Hindlimb muscle (tissue), 1 donor: Measurements from ENCODE around the gene MTA1. TPM values are rescaled to one million over a fixed set of nuclear protein-coding genes. Genes with fewer than 3 reads are reported as not detected.

Experiments
- DNase-seq: peaks from one replicate; pipeline ENCODE4 v3.0.0-alpha.2; 2013
- polyA plus RNA-seq: library from polyadenylated mRNA; unstranded; fragments of 120-200 nt; gene quantifications from one replicate; pipeline ENCODE4 v1.2.1, GENCODE V29; 2013; ENCODE audit not compliant: insufficient read length

The MTA1 gene
- polyA plus RNA-seq, 1 donor: 90.4 TPM

- DNase-seq: no peak
Measured at GRCh38 chr14:105446971-105447370, 27.3 kb downstream of the MTA1 start.

GRCh38 chr14:105447651-105448640 is 28.3 kb downstream of the MTA1 start:
- no peak for DNase-seq

DNA sequence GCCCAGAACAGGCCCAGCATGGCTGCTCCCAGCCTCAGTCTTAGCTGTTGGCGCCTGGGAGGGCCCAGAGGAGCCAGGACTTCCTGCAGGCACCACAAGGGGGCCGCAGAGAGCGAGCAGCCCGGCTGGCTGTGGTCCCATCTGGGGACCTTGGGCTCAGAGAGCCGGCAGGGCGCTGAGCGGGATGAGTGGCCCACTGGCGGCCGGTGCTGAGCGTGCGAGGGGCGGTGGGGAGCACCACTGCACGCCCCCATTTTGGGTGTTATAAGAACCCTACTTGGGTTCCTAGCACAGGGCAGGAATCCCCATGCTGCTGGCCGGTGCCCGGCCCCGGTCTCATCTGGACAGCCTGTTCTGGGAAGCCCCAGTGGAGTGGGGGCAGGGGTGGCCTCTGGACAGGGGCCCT is 29.1 kb downstream of the MTA1 start:
- DNase-seq: peak; percentile 77

DNA sequence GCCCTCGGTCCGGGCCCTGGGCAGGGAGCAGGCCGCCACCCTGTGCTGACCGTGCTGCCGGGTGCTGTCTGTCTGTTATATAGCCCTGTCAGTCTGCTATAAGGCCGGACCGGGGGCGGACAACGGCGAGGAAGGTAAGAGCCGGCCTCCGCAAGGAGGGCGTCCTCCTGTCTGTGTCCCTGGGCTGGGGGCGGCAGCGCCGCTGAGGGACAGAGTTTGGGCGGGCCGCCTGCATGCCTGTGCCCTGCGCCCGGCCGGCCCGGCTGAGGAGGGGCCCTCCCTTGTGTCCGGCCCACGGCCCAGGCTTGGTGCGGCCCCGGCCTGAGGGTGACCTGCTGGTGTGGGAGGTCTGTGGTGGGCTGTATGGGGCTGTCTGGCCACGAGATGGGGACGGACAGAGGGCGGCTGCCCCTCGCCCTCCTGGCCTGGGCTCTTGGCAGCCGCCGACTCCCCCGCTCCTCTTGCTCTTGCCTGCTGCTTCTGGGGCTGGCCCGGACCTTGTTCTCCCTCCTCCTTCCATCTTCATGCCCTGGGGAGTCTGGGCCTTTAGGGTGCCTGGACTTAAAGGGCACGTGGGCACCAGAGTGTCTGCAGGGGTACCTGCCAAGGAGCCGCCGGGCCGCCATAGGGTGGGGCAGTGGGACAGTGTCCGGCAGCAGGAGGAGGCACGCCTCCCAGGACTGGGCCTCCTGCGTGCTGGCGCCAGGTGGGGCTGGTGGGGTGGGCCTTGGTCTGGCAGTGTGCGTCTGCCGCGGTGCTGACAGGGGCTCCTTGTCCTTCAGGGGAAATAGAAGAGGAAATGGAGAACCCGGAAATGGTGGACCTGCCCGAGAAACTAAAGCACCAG is 29.9 kb downstream of the MTA1 start:
- DNase-seq: no peak

DNA sequence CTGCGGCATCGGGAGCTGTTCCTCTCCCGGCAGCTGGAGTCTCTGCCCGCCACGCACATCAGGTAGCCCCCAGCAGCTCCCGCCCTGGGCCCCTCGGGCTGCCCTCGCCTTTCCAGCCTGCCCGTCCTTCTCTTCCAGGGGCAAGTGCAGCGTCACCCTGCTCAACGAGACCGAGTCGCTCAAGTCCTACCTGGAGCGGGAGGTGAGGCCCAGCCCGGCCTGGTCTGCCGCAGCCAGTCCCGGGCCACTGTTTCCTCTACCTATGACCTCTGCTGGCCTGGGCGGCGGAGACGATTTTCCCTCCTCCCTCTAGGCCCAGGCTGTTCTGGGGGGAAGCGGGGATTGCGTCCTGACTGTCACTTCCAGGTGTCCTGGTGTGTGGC is 30.5 kb downstream of the MTA1 start:
- DNase-seq: no peak

DNA sequence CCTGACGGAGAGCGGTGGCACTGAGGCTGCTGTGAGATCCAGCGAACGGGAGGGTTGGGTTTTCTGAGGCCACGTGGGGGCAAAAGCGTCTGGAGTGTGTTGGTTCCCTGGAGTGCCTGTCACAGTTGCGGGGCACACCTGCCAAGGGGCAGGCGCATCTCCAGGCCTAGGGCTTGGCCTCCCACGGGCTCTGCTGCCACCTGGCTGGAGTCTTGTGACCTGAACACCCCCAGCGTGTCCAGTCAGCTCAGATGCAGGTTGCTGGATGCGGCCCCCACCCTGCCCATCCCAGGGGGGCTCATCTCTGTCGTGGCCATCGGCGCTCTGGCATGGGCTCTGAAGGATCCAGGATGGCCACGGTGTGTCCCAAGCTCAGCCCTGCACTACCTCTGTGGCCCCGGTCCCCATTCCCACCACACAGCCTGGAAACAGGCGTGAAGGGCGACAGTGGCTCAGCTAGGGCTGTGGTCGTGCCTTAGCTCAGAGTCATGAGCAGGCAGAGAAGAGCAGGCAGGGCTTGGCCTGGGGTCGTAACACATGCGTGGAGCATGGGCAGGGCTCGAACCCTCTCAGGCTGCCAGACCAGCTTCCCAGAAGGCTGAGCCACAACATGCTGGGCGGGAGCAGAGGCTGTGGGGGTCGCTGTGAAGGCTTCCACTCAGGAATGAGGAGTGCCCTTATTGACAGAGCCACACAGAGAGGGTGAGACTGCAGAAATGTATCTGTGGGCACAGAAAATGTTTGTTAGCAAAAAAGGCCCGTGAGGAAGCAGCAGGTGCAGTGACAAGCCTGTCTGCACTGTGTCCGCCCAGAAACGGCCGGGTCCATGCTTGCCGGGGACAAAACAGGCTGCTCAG is 31.5 kb downstream of the MTA1 start:
- no peak for DNase-seq

DNA sequence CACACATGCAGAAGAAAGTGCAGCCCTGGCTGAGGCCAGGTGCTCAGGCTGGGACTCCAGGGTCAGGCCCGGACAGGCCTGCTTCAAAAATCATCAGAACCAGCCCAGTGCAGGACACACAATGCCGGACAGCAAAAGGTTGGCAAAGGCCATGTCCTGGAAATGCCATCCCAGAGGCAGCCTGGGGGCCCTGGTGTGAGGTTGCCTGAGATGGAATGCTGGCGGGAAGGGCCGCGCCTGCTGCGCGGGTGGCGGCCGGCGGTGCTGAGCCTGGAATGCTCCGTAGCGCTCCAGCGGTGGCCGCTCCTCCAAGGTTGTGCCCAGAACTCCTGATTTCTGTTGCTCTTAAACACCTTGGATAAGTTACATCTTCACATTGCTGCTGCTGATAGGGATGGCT is 33.3 kb downstream of the MTA1 start:
- DNase-seq: no peak

DNA sequence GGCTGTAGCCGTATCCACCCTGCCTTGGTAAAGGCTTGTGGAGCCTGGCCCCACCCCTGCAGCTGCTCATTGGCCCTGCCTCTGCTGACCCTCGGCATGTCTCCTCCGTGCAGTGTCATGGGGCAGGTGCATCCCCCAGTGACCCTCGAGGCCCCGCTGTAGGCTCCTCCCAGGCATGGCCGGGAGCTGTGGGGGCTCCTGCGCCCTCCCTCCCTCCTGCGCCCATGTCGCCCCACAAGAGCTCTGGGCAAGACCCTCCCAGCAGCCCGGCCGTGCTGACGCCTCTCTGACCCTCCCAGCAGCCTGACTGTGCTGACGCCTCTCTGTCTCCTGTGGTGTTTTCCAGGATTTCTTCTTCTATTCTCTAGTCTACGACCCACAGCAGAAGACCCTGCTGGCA is 34.2 kb downstream of the MTA1 start:
- no peak for DNase-seq

GRCh38 chr14:105455086-105455640 is 35.5 kb downstream of the MTA1 start:
- DNase-seq: no peak

DNA sequence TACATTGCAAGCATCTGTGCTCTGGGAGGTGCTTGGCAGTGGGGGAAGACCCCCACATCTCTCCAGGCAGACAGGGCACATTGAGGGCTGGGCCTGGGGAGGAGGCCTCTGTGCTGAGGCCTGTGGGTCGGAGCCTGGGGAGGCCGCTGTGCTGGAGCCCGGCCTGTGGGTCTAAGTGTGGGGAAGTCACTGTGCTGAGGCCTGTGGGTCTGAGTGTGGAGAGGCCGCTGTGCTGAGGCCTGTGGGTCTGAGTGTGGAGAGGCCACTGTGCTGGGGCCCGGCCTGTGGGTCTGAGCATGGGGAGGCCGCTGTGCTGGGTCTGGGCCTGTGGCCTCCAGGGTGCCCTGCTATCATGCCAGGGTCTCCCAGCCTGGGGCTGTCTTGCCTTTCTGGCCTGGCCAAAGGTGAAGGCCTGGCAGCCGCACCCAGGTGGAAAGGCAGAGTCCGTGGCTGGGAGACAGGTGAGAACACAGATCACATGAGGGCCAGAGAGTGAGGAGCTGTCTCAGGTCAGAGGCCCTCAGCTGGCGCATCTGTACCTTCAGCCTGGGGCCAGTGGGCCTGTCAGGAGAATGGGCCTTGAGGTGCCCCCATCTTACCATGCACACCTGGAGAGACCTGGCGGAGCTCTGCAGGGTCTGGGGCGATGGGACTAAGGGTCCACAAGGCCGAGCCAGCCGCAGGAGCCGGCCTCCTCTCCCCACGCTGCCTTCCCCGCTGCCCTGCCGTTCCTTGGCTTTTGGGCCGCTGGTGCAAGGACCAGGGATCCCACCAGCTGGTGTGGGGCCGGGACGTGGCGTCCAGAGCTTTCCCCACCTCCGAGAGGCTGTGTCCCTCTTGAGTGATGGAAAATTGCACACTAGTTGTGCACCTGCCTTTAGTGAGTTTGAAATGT is 36.4 kb downstream of the MTA1 start:
- DNase-seq: no peak

DNA sequence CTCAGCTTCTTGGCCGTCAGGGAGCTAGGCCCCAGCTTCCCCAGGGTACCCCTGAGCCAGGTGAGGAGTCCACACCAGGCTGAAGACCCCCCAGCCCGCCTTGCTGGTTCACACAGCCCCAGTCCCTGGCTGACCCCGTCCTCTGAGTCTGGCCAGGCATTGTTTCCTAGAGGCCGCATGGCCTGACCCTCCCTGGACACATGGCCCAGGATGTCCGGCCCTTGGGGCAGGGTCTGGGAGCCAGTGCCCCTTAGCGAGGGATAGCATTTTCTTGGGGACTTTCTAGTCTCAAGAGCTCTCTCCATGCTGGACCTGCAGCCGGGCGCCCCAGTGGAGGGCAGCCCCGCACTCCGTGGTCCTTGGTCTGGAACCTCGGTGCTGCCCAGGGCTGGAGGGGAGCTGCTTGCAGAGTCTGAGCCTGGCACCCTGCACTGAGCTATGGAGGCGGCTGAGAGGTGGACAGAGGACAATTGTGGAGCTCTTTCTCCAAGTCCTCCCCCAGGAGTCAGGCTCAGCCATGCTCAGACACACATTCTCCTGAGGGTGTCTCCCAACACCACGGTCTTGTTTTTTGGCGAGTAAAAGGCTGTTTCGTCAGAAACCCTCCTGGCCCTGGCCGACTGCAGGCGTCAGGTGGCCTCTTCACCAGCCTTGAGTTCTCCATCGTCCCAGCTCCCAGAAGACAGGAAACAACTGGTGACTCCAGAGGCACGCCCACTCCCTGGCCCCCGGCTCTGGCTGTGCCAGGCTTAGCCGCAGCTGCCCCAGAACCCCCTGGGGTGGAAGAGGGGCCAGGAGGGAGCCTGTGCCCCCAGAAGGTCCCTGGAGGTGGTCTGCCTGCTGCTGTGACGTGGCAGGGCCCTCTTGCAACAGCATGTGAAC is 37.4 kb downstream of the MTA1 start:
- no peak for DNase-seq

DNA sequence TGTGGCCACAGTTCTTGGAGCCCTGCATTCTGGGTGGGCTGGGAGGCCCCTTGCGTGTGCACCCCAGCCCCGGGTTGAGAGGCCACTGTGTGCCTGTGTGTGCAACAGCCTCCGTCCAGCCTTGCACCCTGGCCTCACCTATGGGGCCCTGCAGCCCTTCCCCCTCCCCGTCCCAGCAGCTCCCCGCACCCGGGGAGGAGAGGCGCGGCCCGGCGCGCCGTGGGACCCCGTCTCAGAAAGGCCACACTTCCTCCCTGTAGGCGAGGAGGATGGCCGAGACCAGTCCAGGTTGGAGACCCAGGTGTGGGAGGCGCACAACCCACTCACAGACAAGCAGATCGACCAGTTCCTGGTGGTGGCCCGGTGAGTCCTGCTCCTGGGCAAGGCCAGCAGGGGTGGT is 38.4 kb downstream of the MTA1 start:
- DNase-seq: no peak

DNA sequence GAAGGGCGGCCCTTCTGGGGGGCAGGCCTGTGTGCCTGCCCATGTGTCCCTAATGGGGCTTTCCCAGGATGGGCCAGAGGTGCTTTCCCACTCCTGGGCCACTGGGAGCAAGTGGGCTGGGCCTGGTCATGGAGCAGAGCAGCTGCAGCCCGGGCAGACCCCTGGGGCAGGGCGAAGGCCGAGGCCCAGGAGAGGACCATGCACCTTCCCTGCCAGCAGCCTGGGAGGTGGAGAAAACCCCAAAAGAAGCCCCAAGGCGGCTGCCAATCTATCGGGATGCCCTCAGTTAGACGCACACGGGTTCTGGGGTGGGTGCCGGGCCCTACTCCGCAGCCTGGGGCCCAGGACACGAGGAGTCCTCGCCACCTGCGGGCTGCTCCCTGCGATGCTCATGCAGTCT is 38.9 kb downstream of the MTA1 start:
- DNase-seq: no peak

DNA sequence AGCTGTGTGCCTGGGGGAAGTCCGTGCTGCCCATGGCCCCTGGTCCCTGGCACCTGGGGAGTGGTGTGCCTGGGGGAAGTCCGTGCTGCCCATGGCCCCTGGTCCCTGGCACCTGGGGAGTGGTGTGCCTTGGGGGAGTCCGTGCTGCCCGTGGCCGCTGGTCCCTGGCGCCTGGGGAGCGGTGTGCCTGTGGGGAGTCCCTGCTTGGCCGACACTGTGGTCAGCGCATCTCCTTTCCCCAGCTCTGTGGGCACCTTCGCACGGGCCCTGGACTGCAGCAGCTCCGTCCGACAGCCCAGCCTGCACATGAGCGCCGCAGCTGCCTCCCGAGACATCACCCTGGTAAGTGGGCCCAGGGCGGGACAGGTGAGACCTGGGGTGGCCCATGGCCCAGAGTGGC is 40.5 kb downstream of the MTA1 start:
- no peak for DNase-seq

- no peak for DNase-seq
Measured at GRCh38 chr14:105460616-105461015, 41.0 kb downstream of the MTA1 start.

- DNase-seq: no peak
Measured at GRCh38 chr14:105461903-105462302, 42.3 kb downstream of the MTA1 start.

DNA sequence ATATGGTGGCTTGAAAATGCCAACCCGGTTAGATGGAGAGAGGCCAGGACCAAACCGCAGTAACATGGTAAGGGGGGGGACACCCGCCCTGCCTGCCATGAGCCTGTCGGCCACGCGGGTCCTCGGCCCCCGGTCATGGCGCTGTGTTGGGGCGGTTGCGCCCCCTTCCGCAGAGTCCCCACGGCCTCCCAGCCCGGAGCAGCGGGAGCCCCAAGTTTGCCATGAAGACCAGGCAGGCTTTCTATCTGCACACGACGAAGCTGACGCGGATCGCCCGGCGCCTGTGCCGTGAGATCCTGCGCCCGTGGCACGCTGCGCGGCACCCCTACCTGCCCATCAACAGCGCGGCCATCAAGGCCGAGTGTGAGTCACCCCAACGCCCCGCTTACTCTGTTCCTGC is 44.9 kb downstream of the MTA1 start:
- DNase-seq: no peak

DNA sequence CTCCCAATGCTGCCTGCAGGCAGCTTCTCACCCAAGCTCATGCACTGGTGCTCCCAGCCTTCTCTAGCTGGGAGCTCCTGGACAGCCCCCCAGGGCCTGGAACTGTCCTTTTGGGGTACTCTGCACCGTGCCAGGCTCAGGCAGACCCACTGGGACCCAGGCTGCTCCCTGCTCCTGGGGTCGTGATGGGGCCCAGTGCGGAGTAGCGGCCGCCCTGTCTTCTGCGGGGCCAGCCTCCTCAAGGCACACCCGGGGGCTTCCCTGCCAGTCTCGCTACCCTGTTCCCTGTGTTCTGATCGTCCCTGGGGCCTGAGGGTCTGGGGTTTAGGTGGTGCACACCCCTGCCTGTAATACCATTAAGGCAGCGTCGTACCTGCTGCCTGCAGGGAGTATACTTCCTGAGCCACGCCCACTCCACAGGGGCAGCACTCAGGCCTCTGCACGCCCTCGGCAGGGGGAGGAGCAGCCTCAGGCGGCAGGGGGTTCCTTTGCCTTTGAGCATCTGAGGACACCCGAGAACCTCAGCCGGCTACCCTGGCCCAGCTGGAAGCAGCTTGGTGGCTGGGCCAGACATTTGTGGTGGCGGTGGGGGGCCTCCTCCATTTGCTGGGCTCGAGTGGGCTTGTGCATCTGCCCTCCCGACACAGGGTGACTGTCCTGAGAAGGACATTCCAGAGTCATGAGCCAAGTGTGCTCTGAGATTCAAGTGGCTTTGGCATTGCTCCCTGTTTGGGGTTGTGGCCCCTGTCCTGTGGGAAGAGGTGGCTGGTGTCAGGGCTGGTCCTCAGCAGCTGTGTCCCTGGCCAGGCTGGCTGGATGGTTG is 45.8 kb downstream of the MTA1 start:
- no peak for DNase-seq
